DMS114 treated with DMSO at 0.1 percent for 48 hours (cell line): ENCODE results near the gene GLCCI1.
"Not testable (repeated sequence)": the region's sequence is repeated elsewhere in the genome, so short reads cannot be mapped to it uniquely, and the experiment has no call there.

ENCODE experiments used
- DNase-seq: peaks from one replicate; lab custom pipeline; 2025; ENCODE audit not compliant: unreplicated experiment; lab: John Stamatoyannopoulos, UW

Gene GLCCI1

DNA sequence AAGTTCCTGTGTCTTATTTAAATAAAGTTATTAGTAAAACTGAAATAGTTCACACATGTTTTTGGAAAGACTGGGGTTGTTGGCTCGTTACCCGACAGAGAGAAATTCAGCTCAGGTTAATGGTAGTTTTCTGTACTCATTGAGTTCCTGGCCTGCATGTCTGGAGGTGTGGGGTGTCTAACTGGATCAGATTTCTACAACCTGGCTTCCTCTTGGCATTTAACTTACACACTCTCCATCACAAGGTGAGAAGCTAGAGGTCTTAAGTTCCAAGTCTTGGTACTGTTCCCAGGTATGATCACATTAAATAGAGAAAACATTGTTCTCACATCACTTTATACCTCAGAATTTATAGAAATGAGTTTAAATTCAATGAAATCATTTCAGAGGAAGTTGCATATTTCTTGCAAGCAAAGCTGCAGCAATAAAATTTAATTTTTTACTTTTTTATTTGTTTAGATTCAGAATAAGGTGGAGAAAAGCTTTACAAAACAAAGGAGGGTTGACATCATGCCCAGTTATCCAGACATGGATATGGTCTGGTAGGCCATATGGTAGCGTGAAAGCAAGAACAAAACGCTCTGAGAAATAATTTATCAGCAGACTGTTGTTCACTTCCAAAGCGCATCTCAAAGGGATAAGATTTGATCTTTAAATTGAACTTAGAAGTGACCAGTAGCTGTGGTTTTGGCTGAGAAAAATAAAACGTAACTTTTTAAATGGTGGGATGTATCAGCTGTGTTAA is 120.6 kb downstream of the GLCCI1 start:
- no peak for DNase-seq

DNA sequence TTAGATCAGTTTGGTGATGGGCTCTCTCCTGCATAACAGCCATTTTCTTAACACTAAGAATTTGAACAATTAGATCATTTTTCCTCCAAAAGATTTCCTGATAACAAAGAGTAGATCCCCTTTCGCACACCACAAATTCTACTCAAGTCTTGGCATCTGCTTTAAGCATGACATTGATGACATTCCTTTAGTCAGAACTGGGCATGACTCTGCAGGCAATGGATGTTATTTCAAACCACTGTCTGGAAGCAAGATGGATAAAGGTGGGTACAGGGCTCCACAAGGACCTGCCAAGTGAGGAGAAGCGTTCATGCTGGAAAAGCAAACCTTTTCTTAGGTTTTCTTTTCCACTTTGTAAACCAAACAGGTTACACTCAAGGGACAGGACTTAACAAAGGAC is 123.5 kb downstream of the GLCCI1 start:
- no peak for DNase-seq

DNA sequence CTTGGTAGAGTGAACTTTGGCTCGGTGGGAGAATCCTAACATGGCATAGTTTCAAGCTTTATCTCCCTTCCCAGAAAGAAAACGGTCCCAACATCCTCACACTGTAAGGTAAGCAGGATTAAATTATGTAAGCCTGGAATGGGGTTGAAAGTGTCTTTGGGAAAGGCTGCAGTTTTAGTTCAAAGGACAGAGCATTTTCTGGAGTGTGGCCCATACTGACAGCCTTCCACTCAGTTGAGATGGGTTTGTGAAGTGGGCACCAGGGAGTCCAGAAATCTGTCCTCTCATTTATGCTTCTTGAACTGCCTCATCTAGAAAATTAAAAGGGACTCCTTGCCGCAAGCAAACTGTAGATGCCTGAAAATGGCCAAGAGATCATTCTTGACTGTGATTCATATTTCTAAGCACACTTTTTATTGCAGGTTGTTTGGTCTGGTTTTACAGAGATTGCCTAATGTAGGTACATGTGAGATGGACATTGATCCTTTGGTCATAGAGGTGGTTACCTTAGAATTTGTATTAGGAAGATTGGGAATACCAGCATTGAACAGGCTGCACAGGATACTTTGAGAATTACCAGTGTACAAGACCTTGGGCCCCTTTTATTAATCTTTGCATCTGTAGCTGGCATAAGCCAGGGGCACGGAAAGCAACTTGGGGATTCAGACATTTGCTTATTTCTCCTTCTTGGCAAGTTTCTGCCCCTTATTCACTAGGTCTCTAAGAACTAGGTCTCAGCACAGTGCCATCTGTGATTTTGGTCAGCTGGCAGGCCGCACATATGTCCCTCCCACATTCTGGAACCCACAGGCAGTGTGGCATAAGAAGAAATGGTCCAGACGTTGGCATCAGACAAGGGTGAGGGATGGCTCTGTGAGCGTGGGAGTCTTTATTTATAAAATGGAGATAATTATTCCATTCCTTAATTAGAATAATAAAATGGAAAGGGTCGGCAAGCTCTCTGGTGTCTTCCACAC is 125.9 kb downstream of the GLCCI1 start:
- DNase-seq = no peak

- DNase-seq = not testable (repeated sequence)
Measured at GRCh38 chr7:8101292-8101691, 132.7 kb downstream of the GLCCI1 start.

DNA sequence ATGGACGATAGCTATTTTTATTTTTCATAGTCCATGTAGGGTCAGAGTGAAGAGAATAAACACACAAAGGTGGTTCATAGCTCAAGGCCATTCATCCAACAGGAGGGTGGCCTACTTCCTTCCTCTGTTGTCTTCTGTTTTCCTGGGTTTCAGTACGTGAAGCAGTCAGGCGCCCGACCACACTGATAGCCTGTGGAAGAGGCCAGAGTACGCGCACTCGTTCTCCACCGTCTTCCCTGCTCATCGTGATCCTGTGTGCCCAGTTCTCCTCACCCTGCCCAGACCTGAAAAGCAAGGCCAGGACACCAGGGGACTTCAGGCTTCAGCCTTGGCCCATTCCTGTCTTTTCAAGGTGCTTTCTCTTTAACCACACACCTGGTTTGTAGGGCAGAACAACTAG is 134.7 kb downstream of the GLCCI1 start:
- no peak for DNase-seq

DNA sequence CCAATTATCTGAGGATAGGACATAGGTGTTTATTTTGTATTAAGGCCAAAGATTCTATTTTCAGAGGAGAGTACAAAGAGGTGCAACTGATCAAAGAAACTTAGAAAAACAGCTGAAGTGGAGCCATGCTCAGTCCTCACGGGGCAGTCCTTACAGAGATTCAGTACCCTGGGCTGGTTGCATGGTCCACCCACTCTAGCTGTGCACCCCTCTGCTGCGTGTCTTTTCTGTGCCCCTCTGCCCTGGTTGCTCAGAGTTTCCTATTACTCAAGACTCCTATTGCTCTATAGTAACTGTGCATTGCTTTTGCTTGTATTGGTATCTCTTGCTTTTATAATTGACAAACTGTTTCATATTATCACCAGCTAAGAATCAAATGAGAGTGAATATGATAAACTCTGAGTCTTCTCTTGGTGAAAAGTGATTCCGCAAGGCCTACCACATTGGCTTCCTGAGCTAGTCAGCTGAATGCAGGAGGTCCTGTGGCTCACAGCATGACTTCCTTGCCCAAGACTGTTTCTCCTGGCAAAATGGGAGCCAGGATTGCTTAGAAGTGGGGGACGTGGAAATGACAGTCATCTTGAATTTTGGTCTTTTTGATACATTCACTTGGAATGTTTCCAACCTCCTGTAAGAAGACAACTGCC is 137.0 kb downstream of the GLCCI1 start:
- no peak for DNase-seq

GRCh38 chr7:8109196-8110022 is 140.8 kb downstream of the GLCCI1 start:
- DNase-seq = no peak

DNA sequence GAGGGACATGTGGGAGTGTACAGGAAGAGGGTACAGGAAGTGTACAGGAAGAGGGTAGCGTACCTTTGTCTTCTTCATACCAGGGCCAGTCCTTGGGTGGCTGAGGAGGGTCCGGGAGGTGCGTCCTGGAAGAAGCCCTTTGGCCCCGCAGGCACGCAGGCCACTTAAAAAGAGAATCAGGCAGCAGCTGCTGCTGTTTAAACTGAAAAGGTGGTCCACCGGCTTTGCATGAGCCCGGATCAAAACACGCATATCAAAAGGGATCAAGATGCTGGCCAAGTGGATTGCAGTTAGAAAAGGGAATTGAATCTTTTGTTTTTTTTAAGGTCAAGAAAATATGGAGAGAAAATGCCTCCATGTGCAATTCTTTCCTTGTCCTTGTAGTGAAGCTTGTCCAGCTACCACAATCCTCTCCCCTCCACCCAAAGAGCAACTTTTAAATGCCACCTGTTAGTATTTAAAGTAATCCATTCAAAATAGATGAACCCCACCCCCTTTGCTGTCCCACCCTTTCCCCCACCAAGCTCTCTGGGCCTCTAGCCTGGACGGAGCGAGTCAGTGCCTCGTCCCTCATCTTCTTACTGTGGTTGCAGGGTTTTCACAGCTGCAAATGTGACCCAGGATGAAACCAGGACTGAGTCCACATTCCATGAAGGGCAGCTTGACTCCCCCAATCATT is 142.8 kb downstream of the GLCCI1 start:
- DNase-seq = no peak

DNA sequence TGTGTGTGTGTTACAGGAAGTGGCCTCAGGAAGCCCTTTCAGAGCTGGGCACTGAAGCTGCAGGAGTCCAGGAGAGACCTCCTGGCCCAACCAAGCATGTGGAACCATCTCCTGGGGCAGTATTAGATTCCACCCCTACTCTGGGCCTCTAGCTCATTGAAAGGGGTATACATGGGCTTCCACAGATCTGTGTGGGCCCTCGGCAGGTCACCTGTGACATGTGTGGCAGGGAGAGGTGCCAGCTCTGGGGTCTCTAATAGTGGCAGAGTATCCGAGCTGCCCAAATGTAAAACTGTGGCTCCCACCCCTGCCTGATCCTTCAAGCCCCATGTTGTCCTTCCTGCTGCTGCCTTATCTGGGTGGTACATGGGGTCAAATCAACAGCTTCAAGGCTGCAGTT is 144.1 kb downstream of the GLCCI1 start:
- no peak for DNase-seq

GRCh38 chr7:8113184-8113583 is 144.6 kb downstream of the GLCCI1 start:
- DNase-seq = no peak

- DNase-seq = no peak
Measured at GRCh38 chr7:8114175-8114574, 145.6 kb downstream of the GLCCI1 start.

DNA sequence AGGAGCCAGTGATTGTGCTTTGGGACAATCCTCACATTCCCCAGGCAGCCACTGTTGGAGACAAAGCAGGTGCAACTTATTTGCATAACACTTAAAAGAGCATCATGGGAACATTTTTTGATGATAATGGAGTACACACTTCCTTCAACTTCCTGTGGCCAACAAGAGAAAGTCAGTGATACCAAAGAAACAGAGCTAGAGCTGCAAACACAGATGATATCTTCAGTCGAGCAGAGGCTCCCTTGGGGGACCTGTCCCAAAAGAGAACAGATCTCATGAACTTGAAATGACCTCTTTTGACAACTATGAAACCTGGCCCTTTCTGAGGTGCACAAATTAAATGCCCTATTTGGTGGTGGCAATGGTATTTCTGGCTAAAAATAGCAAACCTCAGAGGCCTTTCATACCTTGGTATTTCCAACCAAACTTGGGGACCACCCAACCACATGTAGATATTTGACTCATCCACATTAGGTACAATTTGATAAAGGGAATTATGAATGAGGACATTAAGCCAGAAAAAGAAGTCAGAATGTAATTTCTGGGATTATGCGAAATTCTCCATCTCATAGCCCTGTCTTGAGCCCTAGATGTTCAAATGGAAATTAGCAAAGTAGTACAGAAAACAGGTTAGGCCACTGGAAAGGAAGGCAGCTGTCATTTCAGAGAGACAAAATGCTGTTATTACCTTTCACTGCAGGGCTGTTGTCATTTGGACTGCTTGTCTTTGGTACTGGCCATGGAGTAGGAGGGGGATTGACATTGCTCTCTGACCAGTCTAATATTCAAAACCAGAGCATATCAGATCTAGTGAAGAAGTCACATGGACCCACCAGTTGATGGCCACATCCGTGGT is 147.2 kb downstream of the GLCCI1 start:
- no peak for DNase-seq

GRCh38 chr7:8117195-8117594 is 148.6 kb downstream of the GLCCI1 start:
- DNase-seq = no peak

DNA sequence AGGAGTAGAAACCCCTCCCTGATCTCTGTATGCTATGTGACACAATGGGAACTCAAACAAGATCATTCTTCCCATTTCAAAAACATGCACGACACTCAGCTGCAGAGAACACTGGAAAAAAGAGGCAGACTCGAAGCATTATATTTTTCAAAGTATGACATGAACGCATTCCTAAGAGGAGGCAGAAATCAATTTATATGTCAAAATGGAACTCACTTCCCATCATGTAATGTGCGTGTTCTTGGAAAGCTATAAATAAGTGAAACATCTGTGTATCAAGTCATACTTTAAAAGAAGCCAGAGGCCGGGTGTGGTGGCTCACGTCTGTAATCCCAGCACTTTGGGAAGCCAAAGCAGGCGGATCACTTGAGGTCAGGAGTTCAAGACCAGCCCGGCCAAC is 150.7 kb downstream of the GLCCI1 start:
- no peak for DNase-seq

- no peak for DNase-seq
Measured at GRCh38 chr7:8120390-8121058, 151.9 kb downstream of the GLCCI1 start.

DNA sequence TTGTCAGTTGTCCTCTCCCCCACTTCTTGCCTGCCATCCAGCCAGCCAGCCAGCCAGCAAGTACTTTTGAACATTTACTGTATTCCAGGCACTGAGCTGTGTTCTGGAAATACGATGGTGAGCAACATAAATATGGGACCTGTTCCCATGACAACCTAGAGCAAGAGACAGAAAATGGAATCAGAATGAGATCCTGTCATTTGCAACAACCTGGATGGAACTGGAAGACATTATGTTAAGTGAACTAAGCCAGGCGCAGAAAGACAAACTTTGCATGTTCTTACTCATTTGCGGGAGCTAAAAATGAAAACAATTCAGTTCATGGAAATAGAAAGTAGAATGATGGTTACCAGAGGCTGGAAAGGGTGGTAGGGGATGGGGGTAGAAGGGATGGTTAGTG is 152.6 kb downstream of the GLCCI1 start:
- DNase-seq = no peak

- DNase-seq = no peak
Measured at GRCh38 chr7:8125680-8126444, 157.3 kb downstream of the GLCCI1 start.

DNA sequence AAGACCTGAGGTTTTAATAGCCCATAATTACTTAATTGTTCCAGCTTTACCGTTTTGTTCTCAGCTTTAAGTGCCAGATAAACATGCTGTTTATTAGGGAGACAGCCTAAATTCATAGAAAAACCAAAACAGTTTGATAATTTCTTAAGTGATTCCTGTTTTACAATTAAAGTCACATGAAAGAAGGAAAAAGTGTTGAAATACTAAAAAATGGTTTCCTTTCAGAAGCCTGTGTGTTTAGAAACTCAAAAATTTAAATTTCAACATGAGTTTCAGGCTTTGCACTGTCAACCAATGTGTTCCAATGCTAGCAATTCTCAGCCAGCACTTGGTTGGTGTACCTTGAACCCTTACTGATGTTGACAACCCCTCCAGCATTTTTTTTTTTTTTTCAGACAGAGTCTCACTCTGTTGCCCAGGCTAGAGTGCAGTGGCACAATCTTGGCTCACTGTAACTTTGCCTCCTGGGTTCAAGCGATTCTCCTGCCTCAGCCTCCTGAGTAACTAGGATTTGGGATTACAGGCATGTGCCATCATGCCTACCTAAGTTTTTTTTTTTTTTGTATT is 158.1 kb downstream of the GLCCI1 start:
- no peak for DNase-seq
